ENCODE results near the gene GYPC.

Gene GYPC

DNA sequence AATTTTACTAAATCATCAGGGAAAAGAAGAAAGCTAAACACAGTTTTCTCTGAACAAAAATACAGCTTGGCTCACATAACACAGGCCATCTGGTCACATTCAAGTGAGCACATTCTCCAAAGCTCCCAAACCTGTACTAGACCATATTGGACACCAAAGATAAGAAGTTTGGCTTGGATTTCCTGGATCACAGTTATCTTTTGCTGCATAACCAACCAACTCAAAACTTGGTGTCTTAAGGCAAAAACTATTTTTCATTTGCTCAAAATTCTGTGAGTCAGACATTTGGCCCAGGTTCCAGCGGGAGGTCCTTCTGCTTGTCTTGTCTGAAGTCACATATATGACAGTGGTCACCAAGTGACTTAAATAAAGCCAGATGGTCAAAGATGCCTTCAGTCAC lies 83.2 kb downstream of the GYPC start:
- DNase-seq: no peak

DNA sequence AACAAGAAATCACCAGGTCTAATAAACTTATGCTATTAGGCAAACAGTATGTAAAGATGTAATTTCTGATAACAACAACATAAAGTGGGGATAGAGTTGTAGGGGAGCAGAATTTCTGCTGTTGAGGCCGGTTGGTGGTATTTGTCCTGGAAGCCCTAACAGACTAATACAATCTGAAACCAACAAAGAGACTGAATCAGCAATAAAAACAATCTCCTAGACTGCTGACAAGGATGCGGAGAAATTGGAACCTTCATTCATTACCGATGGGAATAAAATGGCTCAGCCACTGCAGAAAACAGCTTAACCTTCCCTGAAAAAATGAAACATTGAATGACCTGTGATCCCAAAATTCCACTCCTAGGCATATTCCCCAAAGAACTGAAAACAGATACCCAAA lies 88.7 kb downstream of the GYPC start:
- no peak for DNase-seq

Measured in activated CD4-positive, alpha-beta T cell treated with anti-CD3 and anti-CD28 coated beads, Interleukin-2, Interleukin-6, amounts not matched to agents 100 ng/mL and 50 ng/mL, durations not matched to agents 16 hours and 8 hours (primary cell).